ENCODE data around the gene ISCA2.

Gene ISCA2

DNA sequence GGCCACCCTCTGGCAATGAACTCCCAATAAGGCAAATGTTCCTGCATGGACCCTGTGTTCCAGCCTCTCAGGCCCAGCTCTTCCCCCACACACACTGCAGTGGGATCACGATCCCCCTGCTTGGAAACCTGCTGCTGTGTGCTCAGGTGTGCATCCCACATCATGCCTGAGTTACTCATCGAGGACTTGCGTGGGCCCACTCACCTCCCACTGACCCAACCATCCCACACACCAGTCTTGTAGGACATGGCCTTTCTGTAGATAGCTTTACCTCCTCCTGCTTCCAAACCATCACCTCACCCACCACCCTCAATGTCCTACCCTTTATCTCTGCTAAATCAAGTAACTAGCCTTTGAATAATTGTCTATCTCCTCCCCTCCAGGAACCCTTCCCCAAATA lies 25.1 kb upstream of the ISCA2 start:
- Histone ChIP-seq H3K4me2 (ENCODE audit: low read length) (no peak overlapping the region), H3K4me1 (ENCODE audit: control insufficient read depth, low read depth, low read length) (peaks cover 5% of the 10 kb centered on the region), H3K18ac (ENCODE audit: low read length) (no peak overlapping the region), H2BK5ac (ENCODE audit: low read length) (peak overlapping the region; percentile 64), H3K56ac (ENCODE audit: low read length) (peak overlapping the region; percentile 47), H4K8ac (ENCODE audit: low read depth, low read length) (no peak overlapping the region), H3K4me3 (ENCODE audit: low read length) (no peak overlapping the region), H3K9ac (ENCODE audit: low read length) (no peak overlapping the region), H4K5ac (ENCODE audit: low read length) (no peak overlapping the region), H3K79me1 (ENCODE audit: low read length) (no peaks in the 10 kb centered on the region), H3K4ac (ENCODE audit: low read depth, low read length) (no peak overlapping the region), H3K36me3 (ENCODE audit: control insufficient read depth, insufficient read depth, low read length) (peaks cover 1% of the 10 kb centered on the region), H2AK5ac (ENCODE audit: low read length) (no peak overlapping the region), H3K79me2 (ENCODE audit: control insufficient read depth, insufficient read depth, low read length) (no peaks in the 10 kb centered on the region), H3K27ac (ENCODE audit: low read depth, low read length) (no peak overlapping the region), H2BK120ac (ENCODE audit: low read depth, low read length) (no peak overlapping the region), H3K27me3 (ENCODE audit: insufficient read depth, low read length, poor library complexity) (no peaks in the 10 kb centered on the region), H3K23ac (ENCODE audit: low read length) (no peak overlapping the region), H2BK15ac (replicated peaks; ENCODE audit: low read depth) (no peak overlapping the region)
- no peak for DNase-seq
- no CpG with 5 or more reads among the region's 3 CpGs for WGBS (ENCODE audit: extremely low coverage, insufficient coverage, low lambda C conversion rate)

DNA sequence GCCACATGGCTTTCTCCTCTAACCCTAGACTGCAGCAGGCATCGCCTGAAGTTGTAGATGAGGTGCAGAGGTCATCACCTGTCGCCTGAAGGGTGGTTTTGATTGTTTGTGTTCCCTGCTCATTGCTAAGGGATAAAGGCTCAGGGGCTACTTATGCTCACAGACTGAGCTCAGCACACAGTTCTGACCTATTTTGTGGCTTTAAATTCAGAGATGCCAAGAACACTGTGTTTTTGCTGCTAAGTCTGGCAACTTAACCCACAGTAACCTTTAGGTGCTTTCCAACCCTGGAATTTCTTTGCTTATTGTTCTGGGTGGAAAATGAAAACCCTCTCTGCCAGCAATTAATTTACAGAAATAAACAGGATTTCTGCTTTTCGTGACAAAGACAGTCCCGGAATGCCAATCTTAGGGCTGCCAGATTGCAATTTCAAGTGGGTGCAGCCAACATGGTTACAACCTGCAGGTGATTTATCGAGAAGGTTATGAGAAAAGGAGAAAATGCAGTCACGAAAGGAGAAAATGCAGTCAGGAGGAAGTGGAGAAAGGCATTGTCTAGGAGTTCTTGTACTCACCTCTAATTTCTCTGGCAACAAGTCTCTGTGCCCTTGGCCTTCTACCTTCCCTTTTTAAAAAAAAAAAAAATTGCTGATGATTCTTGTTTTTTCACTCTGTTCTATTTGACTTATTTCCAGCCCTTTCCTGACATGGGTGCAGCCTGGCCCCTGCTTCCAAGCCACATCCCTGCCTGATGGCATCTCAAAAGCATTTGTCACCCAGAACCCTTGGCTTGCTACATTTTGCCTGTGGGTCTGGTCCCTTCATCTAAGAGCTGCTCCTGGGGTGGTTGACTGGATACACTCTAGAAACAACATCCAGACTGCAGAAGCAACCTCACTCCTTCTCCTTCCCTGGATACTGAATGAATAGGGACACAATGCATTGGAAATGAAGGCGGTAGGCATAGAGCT lies 23.7 kb upstream of the ISCA2 start:
- no CpG with 5 or more reads among the region's 7 CpGs for WGBS (ENCODE audit: extremely low coverage, insufficient coverage, low lambda C conversion rate)
- H3K9ac ChIP-seq (ENCODE audit: low read length): peak overlapping the region; percentile 6
- no peaks in the 10 kb centered on the region for H3K79me2 ChIP-seq (ENCODE audit: control insufficient read depth, insufficient read depth, low read length)
- H4K8ac ChIP-seq (ENCODE audit: low read depth, low read length): no peak overlapping the region
- H2BK5ac ChIP-seq (ENCODE audit: low read length): peak overlapping the region; percentile 52
- H3K4me3 ChIP-seq (ENCODE audit: low read length): no peak overlapping the region
- peaks cover 4% of the 10 kb centered on the region for H3K36me3 ChIP-seq (ENCODE audit: control insufficient read depth, insufficient read depth, low read length)
- H2AK5ac ChIP-seq (ENCODE audit: low read length): no peak overlapping the region
- no peak overlapping the region for H3K4me2 ChIP-seq (ENCODE audit: low read length)
- H3K23ac ChIP-seq (ENCODE audit: low read length): no peak overlapping the region
- H3K4me1 ChIP-seq (ENCODE audit: control insufficient read depth, low read depth, low read length): peaks cover 5% of the 10 kb centered on the region
- peak overlapping the region; percentile 3 for H2BK120ac ChIP-seq (ENCODE audit: low read depth, low read length)
- DNase-seq: peak; percentile 35
- H3K4ac ChIP-seq (ENCODE audit: low read depth, low read length): no peak overlapping the region
- no peaks in the 10 kb centered on the region for H3K27me3 ChIP-seq (ENCODE audit: insufficient read depth, low read length, poor library complexity)
- H3K18ac ChIP-seq (ENCODE audit: low read length): no peak overlapping the region
- no peaks in the 10 kb centered on the region for H3K79me1 ChIP-seq (ENCODE audit: low read length)
- H3K27ac ChIP-seq (ENCODE audit: low read depth, low read length): peak overlapping the region; percentile 61
- H4K5ac ChIP-seq (ENCODE audit: low read length): no peak overlapping the region
- H3K56ac ChIP-seq (ENCODE audit: low read length): peak overlapping the region; percentile 62
- H2BK15ac ChIP-seq (replicated peaks; ENCODE audit: low read depth): no peak overlapping the region

GRCh38 chr14:74472601-74473000 lies 21.0 kb upstream of the ISCA2 start:
- Histone ChIP-seq H3K79me1 (ENCODE audit: low read length) (no peaks in the 10 kb centered on the region), H3K79me2 (ENCODE audit: control insufficient read depth, insufficient read depth, low read length) (no peaks in the 10 kb centered on the region), H3K4me1 (ENCODE audit: control insufficient read depth, low read depth, low read length) (peaks cover 5% of the 10 kb centered on the region), H3K36me3 (ENCODE audit: control insufficient read depth, insufficient read depth, low read length) (peaks cover 4% of the 10 kb centered on the region), H3K4ac (ENCODE audit: low read depth, low read length) (no peak overlapping the region), H3K18ac (ENCODE audit: low read length) (no peak overlapping the region), H2BK120ac (ENCODE audit: low read depth, low read length) (no peak overlapping the region), H3K4me2 (ENCODE audit: low read length) (no peak overlapping the region), H3K27me3 (ENCODE audit: insufficient read depth, low read length, poor library complexity) (no peaks in the 10 kb centered on the region), H3K23ac (ENCODE audit: low read length) (no peak overlapping the region), H3K4me3 (ENCODE audit: low read length) (no peak overlapping the region), H2BK15ac (replicated peaks; ENCODE audit: low read depth) (no peak overlapping the region), H3K56ac (ENCODE audit: low read length) (no peak overlapping the region), H3K9ac (ENCODE audit: low read length) (no peak overlapping the region), H3K27ac (ENCODE audit: low read depth, low read length) (no peak overlapping the region), H4K5ac (ENCODE audit: low read length) (no peak overlapping the region), H2AK5ac (ENCODE audit: low read length) (no peak overlapping the region), H4K8ac (ENCODE audit: low read depth, low read length) (no peak overlapping the region), H2BK5ac (ENCODE audit: low read length) (no peak overlapping the region)
- DNase-seq: no peak
- WGBS (ENCODE audit: extremely low coverage, insufficient coverage, low lambda C conversion rate): no CpG with 5 or more reads among the region's 2 CpGs

DNA sequence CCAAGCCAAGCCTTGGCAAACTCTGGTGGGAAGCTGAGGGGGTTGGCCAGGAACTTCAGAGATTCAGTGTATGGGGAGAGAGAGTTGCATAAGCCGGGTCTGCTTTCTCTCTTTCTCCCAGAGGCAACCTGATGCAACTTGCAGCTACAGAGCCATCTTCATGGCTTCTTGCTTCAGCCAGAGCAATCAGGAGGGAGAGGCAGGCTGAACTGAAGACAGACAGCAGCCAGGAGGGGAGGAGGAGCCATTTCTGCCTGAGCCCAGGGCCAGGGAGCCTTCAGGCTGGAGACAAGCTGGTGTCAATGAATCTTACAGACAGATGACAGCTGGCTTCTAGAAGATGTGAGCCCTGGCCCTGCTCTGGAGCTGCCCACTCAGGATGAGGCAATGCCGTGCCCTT lies 19.2 kb upstream of the ISCA2 start:
- Histone ChIP-seq H3K4me3 (ENCODE audit: low read length) (no peak overlapping the region), H3K9ac (ENCODE audit: low read length) (no peak overlapping the region), H2BK5ac (ENCODE audit: low read length) (no peak overlapping the region), H3K23ac (ENCODE audit: low read length) (no peak overlapping the region), H2AK5ac (ENCODE audit: low read length) (no peak overlapping the region), H3K36me3 (ENCODE audit: control insufficient read depth, insufficient read depth, low read length) (peaks cover 4% of the 10 kb centered on the region), H3K27me3 (ENCODE audit: insufficient read depth, low read length, poor library complexity) (no peaks in the 10 kb centered on the region), H3K4ac (ENCODE audit: low read depth, low read length) (no peak overlapping the region), H3K27ac (ENCODE audit: low read depth, low read length) (no peak overlapping the region), H4K5ac (ENCODE audit: low read length) (no peak overlapping the region), H2BK15ac (replicated peaks; ENCODE audit: low read depth) (no peak overlapping the region), H3K4me1 (ENCODE audit: control insufficient read depth, low read depth, low read length) (peaks cover 6% of the 10 kb centered on the region), H3K56ac (ENCODE audit: low read length) (peak overlapping the region; percentile 10), H4K8ac (ENCODE audit: low read depth, low read length) (no peak overlapping the region), H3K18ac (ENCODE audit: low read length) (no peak overlapping the region), H2BK120ac (ENCODE audit: low read depth, low read length) (no peak overlapping the region), H3K4me2 (ENCODE audit: low read length) (no peak overlapping the region), H3K79me1 (ENCODE audit: low read length) (no peaks in the 10 kb centered on the region), H3K79me2 (ENCODE audit: control insufficient read depth, insufficient read depth, low read length) (no peaks in the 10 kb centered on the region)
- DNase-seq: no peak
- WGBS (ENCODE audit: extremely low coverage, insufficient coverage, low lambda C conversion rate): no CpG with 5 or more reads among the region's 2 CpGs

DNA sequence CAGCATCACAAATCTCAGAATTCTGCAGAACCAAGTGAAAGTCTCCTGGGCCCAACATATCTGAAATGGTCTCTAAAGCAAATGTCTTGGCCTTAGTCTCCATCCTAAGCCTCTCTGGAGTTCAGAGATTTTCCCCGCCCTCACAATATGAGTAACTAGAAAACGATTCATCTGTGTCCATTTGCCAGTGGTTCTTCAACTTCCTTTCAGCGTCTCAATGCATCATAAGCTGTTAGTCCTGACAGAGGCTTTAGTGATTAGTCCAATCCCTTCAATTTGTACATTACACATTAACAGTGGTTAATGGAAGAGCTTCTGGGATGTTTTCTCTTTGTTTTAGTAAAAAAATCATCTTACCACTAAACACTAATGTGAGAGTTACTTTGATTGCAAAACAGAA lies 17.9 kb upstream of the ISCA2 start:
- WGBS (ENCODE audit: extremely low coverage, insufficient coverage, low lambda C conversion rate): no CpG with 5 or more reads among the region's 3 CpGs
- no peak overlapping the region for H3K4me2 ChIP-seq (ENCODE audit: low read length)
- H3K79me2 ChIP-seq (ENCODE audit: control insufficient read depth, insufficient read depth, low read length): no peaks in the 10 kb centered on the region
- H3K4me3 ChIP-seq (ENCODE audit: low read length): no peak overlapping the region
- H3K56ac ChIP-seq (ENCODE audit: low read length): no peak overlapping the region
- no peaks in the 10 kb centered on the region for H3K79me1 ChIP-seq (ENCODE audit: low read length)
- H3K9ac ChIP-seq (ENCODE audit: low read length): no peak overlapping the region
- H4K5ac ChIP-seq (ENCODE audit: low read length): no peak overlapping the region
- no peaks in the 10 kb centered on the region for H3K27me3 ChIP-seq (ENCODE audit: insufficient read depth, low read length, poor library complexity)
- H3K18ac ChIP-seq (ENCODE audit: low read length): no peak overlapping the region
- no peak overlapping the region for H2BK120ac ChIP-seq (ENCODE audit: low read depth, low read length)
- peaks cover 3% of the 10 kb centered on the region for H3K4me1 ChIP-seq (ENCODE audit: control insufficient read depth, low read depth, low read length)
- DNase-seq: no peak
- no peak overlapping the region for H2AK5ac ChIP-seq (ENCODE audit: low read length)
- H3K4ac ChIP-seq (ENCODE audit: low read depth, low read length): no peak overlapping the region
- H2BK15ac ChIP-seq (replicated peaks; ENCODE audit: low read depth): no peak overlapping the region
- no peak overlapping the region for H4K8ac ChIP-seq (ENCODE audit: low read depth, low read length)
- H3K23ac ChIP-seq (ENCODE audit: low read length): no peak overlapping the region
- no peak overlapping the region for H3K27ac ChIP-seq (ENCODE audit: low read depth, low read length)
- H3K36me3 ChIP-seq (ENCODE audit: control insufficient read depth, insufficient read depth, low read length): peaks cover 7% of the 10 kb centered on the region
- no peak overlapping the region for H2BK5ac ChIP-seq (ENCODE audit: low read length)
